ENCODE results near the gene VASH1. TPM values are rescaled to one million over a fixed set of nuclear protein-coding genes. Genes with fewer than 3 reads are reported as not detected.
A peak's percentile ranks its signal among the peaks of the same experiment; 100 is the strongest.

The VASH1 gene
- total RNA-seq, 1 donor from 2014 or later, result 90.8 TPM

GRCh38 chr14:76742966-76743365 is 18.3 kb upstream of the VASH1 start:
- no peak for DNase-seq

GRCh38 chr14:76752744-76753143 is 8.5 kb upstream of the VASH1 start:
- peak; percentile 39 for DNase-seq

- no peak for DNase-seq
Measured at GRCh38 chr14:76753541-76754198, 7.6 kb upstream of the VASH1 start.

- DNase-seq, result no peak
Measured at GRCh38 chr14:76754586-76754985, 6.7 kb upstream of the VASH1 start.

- no peak for DNase-seq
Measured at GRCh38 chr14:76755610-76756370, 5.5 kb upstream of the VASH1 start.

GRCh38 chr14:76756371-76756750 is 4.9 kb upstream of the VASH1 start:
- no peak for DNase-seq

- no peak for DNase-seq
Measured at GRCh38 chr14:76759589-76759988, 1.7 kb upstream of the VASH1 start.

- no peak for DNase-seq
Measured at GRCh38 chr14:76760331-76761135, 735 bp upstream of the VASH1 start.

GRCh38 chr14:76761960-76762410 is 717 bp downstream of the VASH1 start:
- DNase-seq, result no peak

- DNase-seq, result no peak
Measured at GRCh38 chr14:76762411-76763095, 1.3 kb downstream of the VASH1 start.

GRCh38 chr14:76763096-76764041 is 2.1 kb downstream of the VASH1 start:
- no peak for DNase-seq

GRCh38 chr14:76765461-76765931 is 4.2 kb downstream of the VASH1 start:
- no peak for DNase-seq

GRCh38 chr14:76767681-76768656 is 6.7 kb downstream of the VASH1 start:
- DNase-seq, result no peak

- DNase-seq, result no peak
Measured at GRCh38 chr14:76768671-76769500, 7.6 kb downstream of the VASH1 start.

GRCh38 chr14:76769636-76770292 is 8.5 kb downstream of the VASH1 start:
- DNase-seq, result no peak

GRCh38 chr14:76770521-76771436 is 9.5 kb downstream of the VASH1 start:
- no peak for DNase-seq

GRCh38 chr14:76771437-76771980 is 10.2 kb downstream of the VASH1 start:
- DNase-seq, result no peak
